H1 (cell line): ENCODE measurements around the gene MAN1A2. TPM values are rescaled to one million over a fixed set of nuclear protein-coding genes. Genes with fewer than 3 reads are reported as not detected.

Source experiments
- CTCF ChIA-PET: fragments of 300-600 bp; sonication (Branson Sonifier 250); formaldehyde crosslinking; loops from one replicate; lab custom pipeline; 2021; ENCODE audit not compliant: partially characterized antibody; lab: Charles Lee
- POLR2A ChIA-PET: fragments of 300-600 bp; sonication (Branson Sonifier 250); formaldehyde crosslinking; loops from one replicate; lab custom pipeline; 2021; ENCODE audit warnings: inconsistent platforms; ENCODE audit not compliant: partially characterized antibody; lab: Charles Lee
- DNase-seq, 2 experiments: peaks; one replicate each; pipeline versions ENCODE4 v3.0.0 to v3.0.0-alpha.2; 2010 to 2022; ENCODE audit warnings: low spot score in 2 of 2, low read depth in 1 of 2, mixed read lengths in 1 of 2
- FAIRE-seq: peaks from 2 replicates; lab custom pipeline; 2011; peaks lifted over from hg19 to GRCh38; lab: Jason Lieb, UNC
- H2AFZ ChIP-seq: 2 replicates; pipeline ENCODE4 v1.8.1; 2012; ENCODE audit warnings: low read length, inconsistent platforms
- H2AK5ac ChIP-seq: 2 replicates; pipeline ENCODE4 v1.6.1; 2013; ENCODE audit warnings: low read depth, low read length
- H2BK120ac ChIP-seq: replicated peaks from 2 replicates; pipeline ENCODE3; 2013; ENCODE audit warnings: low read depth, low read length, inconsistent platforms
- H2BK12ac ChIP-seq: 2 replicates; pipeline ENCODE4 v1.6.1; 2013; ENCODE audit warnings: low read depth, low read length
- H2BK15ac ChIP-seq: 2 replicates; pipeline ENCODE4 v1.6.1; 2013; ENCODE audit warnings: low read length
- H2BK20ac ChIP-seq: 2 replicates; pipeline ENCODE4 v1.6.1; 2013; ENCODE audit warnings: low read length
- H2BK5ac ChIP-seq: 2 replicates; pipeline ENCODE4 v1.6.1; 2013; ENCODE audit warnings: low read depth, low read length
- H3K14ac ChIP-seq: 2 replicates; pipeline ENCODE4 v1.6.1; 2013; ENCODE audit warnings: inconsistent platforms; ENCODE audit not compliant: insufficient read length
- H3K18ac ChIP-seq: 2 replicates; pipeline ENCODE4 v1.6.1; 2013; ENCODE audit warnings: low read length; ENCODE audit errors: extremely low read depth
- H3K23ac ChIP-seq: 2 replicates; pipeline ENCODE4 v1.6.1; 2013; ENCODE audit warnings: inconsistent platforms; ENCODE audit not compliant: insufficient read length
- H3K23me2 ChIP-seq: 2 replicates; pipeline ENCODE4 v1.6.1; 2013; ENCODE audit warnings: low read depth, low read length
- H3K27ac ChIP-seq: 2 replicates; pipeline ENCODE4 v1.6.1; 2011; ENCODE audit warnings: low read depth, low read length, inconsistent platforms
- H3K27me3 ChIP-seq, 4 experiments: replicated peaks in 1 of 4; 1 replicate in 1 of 4; 2 replicates in 3 of 4; pipeline versions ENCODE4 v1.6.1 to v1.8.1; 2011 to 2013; ENCODE audit warnings: low read length in 3 of 4, mild to moderate bottlenecking in 3 of 4, inconsistent platforms in 2 of 4, mixed read lengths in 2 of 4, moderate library complexity in 1 of 4; ENCODE audit not compliant: control insufficient read depth in 3 of 4, insufficient read depth in 3 of 4; ENCODE audit errors: extremely low read depth in 1 of 4
- H3K36me3 ChIP-seq, 4 experiments: 2 replicates each; pipeline versions ENCODE4 v1.6.1 to v1.8.1; 2011 to 2013; ENCODE audit warnings: mild to moderate bottlenecking in 4 of 4, low read length in 3 of 4, moderate library complexity in 2 of 4, control low read depth in 1 of 4, inconsistent platforms in 1 of 4; ENCODE audit not compliant: insufficient read depth in 4 of 4, control insufficient read depth in 2 of 4
- H3K4ac ChIP-seq: replicated peaks from 2 replicates; pipeline ENCODE3; 2013; ENCODE audit warnings: low read length, low read depth, mixed read lengths, inconsistent platforms; ENCODE audit not compliant: insufficient read length
- H3K4me1 ChIP-seq, 4 experiments: replicated peaks in 1 of 4; 1 replicate in 1 of 4; 2 replicates in 3 of 4; pipeline versions ENCODE4 v1.6.1 to v1.8.1; 2011 to 2013; ENCODE audit warnings: low read length in 3 of 4, inconsistent platforms in 2 of 4, mixed read lengths in 1 of 4; ENCODE audit not compliant: insufficient read depth in 4 of 4, control insufficient read depth in 3 of 4
- H3K4me2 ChIP-seq, 2 experiments: 2 replicates each; pipeline versions ENCODE4 v1.6.1 to v1.8.1; 2011 to 2013; ENCODE audit warnings: low read depth in 2 of 2, low read length in 2 of 2, control low read depth in 1 of 2, inconsistent platforms in 1 of 2, mild to moderate bottlenecking in 1 of 2; ENCODE audit not compliant: insufficient read depth in 1 of 2
- H3K4me3 ChIP-seq, 4 experiments: fragments of 200-600, 300-600 bp in 1 of 4; sonication (generic), shearing (Covaris generic), sonication (Bioruptor Twin) in 1 of 4; 2 replicates each; pipeline versions ENCODE4 v1.5.1 to v1.8.1; 2011 to 2016; ENCODE audit warnings: low read length in 4 of 4, low read depth in 3 of 4, control low read depth in 2 of 4, inconsistent platforms in 2 of 4, mild to moderate bottlenecking in 2 of 4, mixed read lengths in 1 of 4, moderate library complexity in 1 of 4; ENCODE audit not compliant: insufficient read depth in 2 of 4; ENCODE audit errors: extremely low read depth in 1 of 4
- H3K56ac ChIP-seq: replicated peaks from 2 replicates; pipeline ENCODE3; 2013; ENCODE audit warnings: low read depth, mild to moderate bottlenecking, mixed read lengths, low read length, inconsistent platforms; ENCODE audit not compliant: insufficient read length
- H3K79me1 ChIP-seq: 2 replicates; pipeline ENCODE4 v1.6.1; 2013; ENCODE audit warnings: low read depth, low read length, control low read depth
- H3K79me2 ChIP-seq, 2 experiments: 2 replicates each; pipeline versions ENCODE4 v1.6.1 to v1.8.1; 2012 to 2013; ENCODE audit warnings: low read length in 2 of 2, mild to moderate bottlenecking in 2 of 2, inconsistent platforms in 1 of 2; ENCODE audit not compliant: insufficient read depth in 2 of 2, control insufficient read depth in 1 of 2
- H3K9ac ChIP-seq, 4 experiments: replicated peaks in 1 of 4; 1 replicate in 1 of 4; 2 replicates in 3 of 4; pipeline versions ENCODE4 v1.6.1 to v1.8.1; 2011 to 2013; ENCODE audit warnings: low read depth in 3 of 4, low read length in 3 of 4, control low read depth in 2 of 4, mild to moderate bottlenecking in 2 of 4, moderate library complexity in 2 of 4, inconsistent platforms in 1 of 4; ENCODE audit errors: extremely low read depth in 1 of 4
- H3K9me3 ChIP-seq, 2 experiments: 2 replicates each; pipeline versions ENCODE4 v1.6.1 to v1.8.1; 2012 to 2013; ENCODE audit warnings: mild to moderate bottlenecking in 2 of 2, moderate library complexity in 2 of 2, control low read depth in 1 of 2, inconsistent platforms in 1 of 2, low read depth in 1 of 2, low read length in 1 of 2, mixed read lengths in 1 of 2; ENCODE audit not compliant: insufficient read depth in 2 of 2
- H4K20me1 ChIP-seq, 2 experiments: replicated peaks in 1 of 2; 2 replicates each; pipeline versions ENCODE3 to v1.8.1; 2011 to 2013; ENCODE audit warnings: inconsistent platforms in 2 of 2, low read length in 2 of 2, mild to moderate bottlenecking in 1 of 2; ENCODE audit not compliant: insufficient read depth in 2 of 2, control insufficient read depth in 1 of 2
- H4K5ac ChIP-seq: 2 replicates; pipeline ENCODE4 v1.6.1; 2013; ENCODE audit warnings: low read length, low read depth, mixed read lengths, inconsistent platforms; ENCODE audit not compliant: insufficient read length
- H4K8ac ChIP-seq: 2 replicates; pipeline ENCODE4 v1.8.0; 2013; ENCODE audit warnings: mild to moderate bottlenecking, moderate library complexity, low read length, inconsistent platforms; ENCODE audit not compliant: insufficient read depth; ENCODE audit errors: extremely low read depth
- H4K91ac ChIP-seq: replicated peaks from 2 replicates; pipeline ENCODE3; 2013; ENCODE audit warnings: low read length, mixed read lengths, inconsistent platforms; ENCODE audit not compliant: insufficient read length
- CREB1 ChIP-seq: IDR thresholded peaks from 2 replicates; pipeline ENCODE4 v1.6.1; 2012; ENCODE audit warnings: inconsistent platforms
- EGR1 ChIP-seq: IDR thresholded peaks from 2 replicates; pipeline ENCODE4 v1.6.1; 2011; ENCODE audit warnings: low read depth, low read length, borderline replicate concordance
- FOSL1 ChIP-seq: IDR thresholded peaks from 2 replicates; pipeline ENCODE4 v1.6.1; 2011; ENCODE audit warnings: mild to moderate bottlenecking, low read depth, low read length, moderate library complexity; ENCODE audit not compliant: insufficient read depth
- SIN3A ChIP-seq, 2 experiments: IDR thresholded peaks in 1 of 2; conservative IDR thresholded peaks in 1 of 2; 2 replicates each; pipeline ENCODE4 v1.6.1; 2011 to 2012; ENCODE audit warnings: low read length in 2 of 2, improper control_type of control experiment in 1 of 2, low read depth in 1 of 2, mild to moderate bottlenecking in 1 of 2
- SIX5 ChIP-seq: IDR thresholded peaks from 2 replicates; pipeline ENCODE4 v1.6.1; 2011; ENCODE audit warnings: mild to moderate bottlenecking, low read depth, low read length
- TEAD4 ChIP-seq: IDR thresholded peaks from 2 replicates; pipeline ENCODE4 v1.6.1; 2012; ENCODE audit warnings: low read depth, low read length, inconsistent platforms, mixed read lengths
- WGBS, 2 experiments: shearing (Covaris generic) in 1 of 2; methylation state at CpG; one replicate each; pipeline versions ENCODE4 v1.1.6 to v1.1.7; 2013 to 2015; ENCODE audit warnings: low lambda C conversion rate in 2 of 2, mixed read lengths in 2 of 2, inconsistent platforms in 1 of 2, low coverage in 1 of 2, missing lambda C conversion rate in 1 of 2; ENCODE audit not compliant: insufficient replicate concordance in 2 of 2, insufficient coverage in 1 of 2, insufficient read length in 1 of 2; ENCODE audit errors: extremely low coverage in 1 of 2, missing lambda C conversion rate in 1 of 2; 5-methylcytosine and 5-hydroxymethylcytosine counted together
- polyA plus RNA-seq, 7 experiments: library from polyadenylated mRNA; depleted of rRNA in 3 of 7; stranded (reverse) in 5 of 7; unstranded in 2 of 7; fragments of >200 nt in 5 of 7; fragments of 200-250 nt in 2 of 7; gene quantifications; 1 replicate in 5 of 7; 2 replicates in 1 of 7; 4 replicates in 1 of 7; pipeline versions ENCODE4 v1.2.1 to v1.2.3, GENCODE V29; 2011 to 2013; ENCODE audit warnings: missing spikeins in 2 of 7, mixed read lengths in 2 of 7
- total RNA-seq: library from RNA; stranded (reverse); fragmentation: NEBNext Ultra II Directional; extraction: Animal tissue kit (Norgen Biotek cat#: 25700); gene quantifications from 2 replicates; pipeline ENCODE4 v1.2.1, GENCODE V29; 2021
- TF ChIP-seq, protein P1 (sequence below): IDR thresholded peaks from 2 replicates; pipeline ENCODE4 v1.6.1; 2011; ENCODE audit warnings: low read depth, mild to moderate bottlenecking, low read length; ENCODE audit not compliant: insufficient read depth
- TF ChIP-seq, protein P2 (sequence below): IDR thresholded peaks from 2 replicates; pipeline ENCODE4 v1.6.1; 2012; ENCODE audit warnings: inconsistent platforms

Gene MAN1A2
- total and polyA plus RNA-seq, 2 of the 8 experiments (the other 6 are each of a cell fraction or from before 2014, with no cell fraction given) = 5.5 to 18.8 TPM

DNA sequence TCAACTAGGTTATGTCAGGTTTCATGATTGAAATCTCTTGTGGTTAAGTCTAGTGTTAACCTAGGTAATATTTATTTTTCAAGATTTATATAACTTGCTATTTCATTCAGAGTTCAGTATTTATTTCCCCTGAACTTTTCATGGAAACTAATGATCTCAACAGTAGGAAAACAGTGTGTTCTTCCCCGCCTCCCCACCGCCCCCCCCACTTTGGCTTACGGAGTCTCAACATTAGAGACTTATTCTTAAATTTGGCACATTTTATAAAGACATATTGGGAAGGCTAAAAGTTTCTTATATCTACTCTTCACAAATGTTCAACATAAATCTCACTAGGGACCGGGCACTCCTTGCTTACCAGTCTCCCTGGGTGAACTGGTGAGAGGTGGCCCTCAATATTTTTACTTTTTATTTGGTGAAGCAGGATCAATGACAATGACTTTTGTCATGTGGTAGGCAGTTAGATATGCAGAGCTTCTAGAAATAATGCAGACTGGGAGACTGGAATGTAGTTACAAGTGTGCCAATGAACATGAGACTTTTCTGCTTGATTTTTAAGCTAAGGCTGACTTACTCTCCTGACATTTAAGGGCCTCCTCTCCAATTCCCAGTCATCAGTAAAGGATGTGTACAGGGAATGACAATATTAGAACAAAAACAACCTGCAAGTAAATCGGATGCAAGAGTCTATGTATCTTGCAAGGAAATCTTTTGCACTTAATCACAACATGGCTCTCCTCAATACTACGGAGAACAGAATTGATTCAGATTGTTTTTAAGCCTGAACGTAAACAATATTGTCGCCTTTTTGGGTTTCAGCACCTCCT lies 1.7 kb upstream of the MAN1A2 start:
- ChIA-PET CTCF (interaction anchor here (0.7 kb wide), 1 partner anchor 46 kb away, joined by 3 read pairs; no protein-coding TSS in a partner anchor), POLR2A (no interaction called here)
- H3K18ac ChIP-seq = no peak overlapping the region
- no peak overlapping the region for H2BK15ac ChIP-seq
- no peak overlapping the region for H3K27ac ChIP-seq
- no peaks in the 10 kb centered on the region for H3K9me3 ChIP-seq
- no peak overlapping the region for H3K56ac ChIP-seq
- H3K4me3 ChIP-seq = peak overlapping the region; percentile 55 to 87 (median 81); a peak in 7 of 8 replicates
- H3K14ac ChIP-seq = no peak overlapping the region
- no peak overlapping the region for H4K91ac ChIP-seq
- peaks cover 0 to 4% of the 10 kb centered on the region in 2 experiments for H4K20me1 ChIP-seq
- H2BK20ac ChIP-seq = no peak overlapping the region
- peaks cover 14% of the 10 kb centered on the region for H3K23me2 ChIP-seq
- no peak for DNase-seq
- TF ChIP-seq SIX5 (no peak), SIN3A (conservative IDR thresholded peaks at IDR 0.05 in 1 of 2, IDR thresholded peaks at IDR 0.05 in 1 of 2; ENCODE audit: low read depth in 1 of 2, low read length in 2 of 2) (no peak), TEAD4 (no peak), EGR1 (no peak), FOSL1 (no peak), CREB1 (no peak)
- TF ChIP-seq, protein P1, sequence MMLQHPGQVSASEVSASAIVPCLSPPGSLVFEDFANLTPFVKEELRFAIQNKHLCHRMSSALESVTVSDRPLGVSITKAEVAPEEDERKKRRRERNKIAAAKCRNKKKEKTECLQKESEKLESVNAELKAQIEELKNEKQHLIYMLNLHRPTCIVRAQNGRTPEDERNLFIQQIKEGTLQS = no peak
- TF ChIP-seq, protein P2, sequence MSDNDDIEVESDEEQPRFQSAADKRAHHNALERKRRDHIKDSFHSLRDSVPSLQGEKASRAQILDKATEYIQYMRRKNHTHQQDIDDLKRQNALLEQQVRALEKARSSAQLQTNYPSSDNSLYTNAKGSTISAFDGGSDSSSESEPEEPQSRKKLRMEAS = no peak
- H2BK120ac ChIP-seq = no peak overlapping the region
- H3K4me2 ChIP-seq = peak overlapping the region; percentile 90 to 92
- no peak overlapping the region for H2BK12ac ChIP-seq
- H3K23ac ChIP-seq = no peak overlapping the region
- peaks cover 0 to 24% of the 10 kb centered on the region in 2 experiments; a peak in 2 of 4 replicates for H3K79me2 ChIP-seq
- H3K4me1 ChIP-seq = peaks cover 0 to 12% (median 2%) of the 10 kb centered on the region in 4 experiments; a peak in 4 of 7 replicates
- no peaks in the 10 kb centered on the region for H3K36me3 ChIP-seq
- H4K8ac ChIP-seq = no peak overlapping the region
- peak overlapping the region in 2 of 4 experiments; percentile 76 to 87; a peak in 1 of 7 replicates for H3K9ac ChIP-seq
- no peaks in the 10 kb centered on the region for H3K79me1 ChIP-seq
- no peak overlapping the region for H3K4ac ChIP-seq
- H2AK5ac ChIP-seq = no peak overlapping the region
- no peak overlapping the region for H4K5ac ChIP-seq
- WGBS, 2 experiments = 76% methylated on average over 8 of the region's 8 CpGs; no CpG with 5 or more reads in 1 of the 2 experiments
- no peak for FAIRE-seq
- H2AFZ ChIP-seq = no peak overlapping the region
- no peaks in the 10 kb centered on the region; a peak in 1 of 7 replicates for H3K27me3 ChIP-seq
- H2BK5ac ChIP-seq = no peak overlapping the region
